ENCODE data around the gene ATP2A3.

ATP2A3 gene

DNA sequence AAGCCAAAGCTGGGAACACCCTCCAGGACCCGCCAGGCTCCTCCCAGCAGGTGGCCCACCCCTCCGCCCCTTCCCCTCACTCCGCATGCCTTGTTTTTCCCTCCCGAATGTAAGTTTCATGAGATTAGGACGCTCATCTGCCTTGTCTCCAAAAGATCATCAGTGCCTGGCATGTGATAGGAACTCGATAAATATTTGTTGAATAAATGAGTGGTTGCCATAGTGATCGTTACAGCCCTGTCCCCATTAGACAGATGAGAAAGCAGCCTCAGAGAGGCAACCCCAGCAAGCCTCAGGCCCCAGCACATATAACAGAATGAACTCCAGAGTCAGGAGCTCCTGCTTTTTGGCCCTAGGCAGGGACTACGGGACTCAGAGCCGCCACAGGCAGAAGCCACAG, 76.4 kb downstream of the ATP2A3 start:
- TF ChIP-seq CTCF (IDR thresholded peaks at IDR 0.05; ENCODE audit: low read depth, low read length), result no peak
- no peak for DNase-seq (ENCODE audit: extremely low read depth, low read depth)

GRCh38 chr17:3887394-3887793, 76.8 kb downstream of the ATP2A3 start:
- no peak for TF ChIP-seq CTCF (IDR thresholded peaks at IDR 0.05; ENCODE audit: low read depth, low read length)
- no peak for DNase-seq (ENCODE audit: extremely low read depth, low read depth)

GRCh38 chr17:3886776-3887175, 77.5 kb downstream of the ATP2A3 start:
- DNase-seq (ENCODE audit: extremely low read depth, low read depth), result no peak
- no peak for TF ChIP-seq CTCF (IDR thresholded peaks at IDR 0.05; ENCODE audit: low read depth, low read length)

- TF ChIP-seq CTCF (IDR thresholded peaks at IDR 0.05; ENCODE audit: low read depth, low read length), result no peak
- DNase-seq (ENCODE audit: extremely low read depth, low read depth), result no peak
Measured at GRCh38 chr17:3885970-3886369, 78.3 kb downstream of the ATP2A3 start.

DNA sequence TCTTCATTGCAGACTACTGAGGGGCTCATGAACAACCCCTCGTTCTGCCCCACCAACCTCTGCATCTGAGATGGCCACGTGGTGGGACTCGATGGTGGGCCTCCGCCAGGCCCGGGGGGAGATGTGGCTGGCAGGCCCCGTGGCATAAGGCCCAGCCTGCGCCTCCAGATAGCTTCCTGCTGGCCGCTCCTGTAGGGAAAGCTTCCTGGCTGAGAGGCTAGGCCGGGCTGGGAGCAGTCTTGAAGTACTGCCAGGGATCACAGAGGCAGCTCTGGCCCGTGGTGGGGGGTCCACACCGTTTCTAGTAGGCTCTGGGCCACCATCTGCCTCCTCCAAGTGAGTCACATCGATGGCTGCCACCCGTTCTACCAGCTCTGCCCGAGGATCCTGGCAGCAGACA, 79.0 kb downstream of the ATP2A3 start:
- TF ChIP-seq CTCF (IDR thresholded peaks at IDR 0.05; ENCODE audit: low read depth, low read length), result no peak
- no peak for DNase-seq (ENCODE audit: extremely low read depth, low read depth)

DNA sequence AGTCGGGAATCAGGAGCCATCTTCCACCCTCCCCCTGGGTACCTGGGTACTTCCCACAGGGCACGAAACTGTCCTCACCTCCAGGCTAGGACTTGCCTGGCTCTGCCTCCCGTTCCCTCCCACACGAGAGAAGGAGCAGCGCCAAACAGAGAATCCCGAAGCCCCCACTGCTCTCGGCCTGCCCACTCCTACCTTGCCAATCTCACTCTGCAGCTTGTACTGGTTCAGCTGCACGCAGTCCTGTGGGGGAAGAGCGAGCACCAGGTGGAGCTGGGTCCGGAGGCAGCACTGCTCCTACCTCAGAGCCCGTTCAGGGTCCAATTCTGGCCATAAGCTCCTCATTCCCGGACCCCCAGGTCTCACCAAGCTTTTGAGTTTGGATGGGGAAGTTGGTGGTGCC, 80.0 kb downstream of the ATP2A3 start:
- no peak for TF ChIP-seq CTCF (IDR thresholded peaks at IDR 0.05; ENCODE audit: low read depth, low read length)
- no peak for DNase-seq (ENCODE audit: extremely low read depth, low read depth)

- no peak for DNase-seq (ENCODE audit: extremely low read depth, low read depth)
- TF ChIP-seq CTCF (IDR thresholded peaks at IDR 0.05; ENCODE audit: low read depth, low read length), result no peak
Measured at GRCh38 chr17:3882276-3882675, 82.0 kb downstream of the ATP2A3 start.
